K562 (cell line): ENCODE measurements around the gene TAF10. TPM values are rescaled to one million over a fixed set of nuclear protein-coding genes. Genes with fewer than 3 reads are reported as not detected.

Source experiments
- E2F6 ChIP-seq, 2 experiments: IDR thresholded peaks; 2 replicates each; pipeline ENCODE4 v1.6.1; 2011; ENCODE audit warnings: borderline replicate concordance in 1 of 2, control low read depth in 1 of 2, low read depth in 1 of 2, low read length in 1 of 2, mild to moderate bottlenecking in 1 of 2, mixed read lengths in 1 of 2, moderate library complexity in 1 of 2; ENCODE audit not compliant: insufficient read depth in 1 of 2, insufficient read length in 1 of 2, poor library complexity in 1 of 2, severe bottlenecking in 1 of 2; ENCODE audit errors: extremely low read depth in 1 of 2
- ERF ChIP-seq: fragments of 450-650 bp; formaldehyde crosslinking; IDR thresholded peaks from 2 replicates; pipeline ENCODE4 v1.4.0; 2020; ENCODE audit warnings: mild to moderate bottlenecking, mixed read lengths
- HDGF ChIP-seq: fragments of 450-650 bp; IDR thresholded peaks from 2 replicates; pipeline ENCODE4 v1.6.1; 2016
- HMG20B ChIP-seq: fragments of 250-450 bp; sonication (Bioruptor Pico); IDR thresholded peaks from 2 replicates; pipeline ENCODE4 v1.5.0; 2021; ENCODE audit warnings: mild to moderate bottlenecking
- IRF2 ChIP-seq: sonication (generic); formaldehyde crosslinking; IDR thresholded peaks from 2 replicates; pipeline ENCODE4 v1.8.1; 2022; ENCODE audit warnings: mild to moderate bottlenecking, missing genetic modification reagents
- MAFG ChIP-seq: fragments of 450-650 bp; conservative IDR thresholded peaks from 2 replicates; pipeline ENCODE4 v1.6.1; 2016; ENCODE audit warnings: missing genetic modification characterization, missing compliant biosample characterization
- SMC3 ChIP-seq: conservative IDR thresholded peaks from 2 replicates; pipeline ENCODE4 v1.6.1; 2011; ENCODE audit warnings: low read depth, low read length, improper control_type of control experiment; ENCODE audit not compliant: insufficient read depth
- TBP ChIP-seq: optimal IDR thresholded peaks from 2 replicates; pipeline ENCODE3; 2011; ENCODE audit warnings: low read depth, low read length, improper control_type of control experiment
- ZFP1 ChIP-seq: fragments of 450-650 bp; formaldehyde crosslinking; IDR thresholded peaks from 2 replicates; pipeline ENCODE4 v1.4.0; 2020; ENCODE audit warnings: mild to moderate bottlenecking, mixed read lengths
- ZNF133 ChIP-seq: fragments of 250-450 bp; sonication (Bioruptor Pico); IDR thresholded peaks from 2 replicates; pipeline ENCODE4 v1.4.0; 2020; ENCODE audit warnings: mild to moderate bottlenecking
- polyA plus RNA-seq, 8 experiments: library from polyadenylated mRNA; depleted of rRNA in 4 of 8; stranded (reverse) in 5 of 8; unstranded in 3 of 8; fragments of >200 nt; fragmentation: Nextera tagmentation in 2 of 8; fragmentation: Illumina TruSeq in 1 of 8; extraction: Ambion mirVana in 2 of 8; extraction: Trizol in 1 of 8; gene quantifications; 2 replicates each; pipeline versions ENCODE4 v1.2.1 to v1.2.3, GENCODE V29; 2011 to 2014; ENCODE audit warnings: inconsistent platforms in 1 of 8, missing spikeins in 1 of 8
- total RNA-seq, 7 experiments: library from RNA; depleted of rRNA in 6 of 7; stranded (reverse); fragments of >200 nt in 6 of 7; fragmentation: Illumina TruSeq in 2 of 7; extraction: Trizol in 2 of 7; gene quantifications; 2 replicates each; pipeline versions ENCODE4 v1.2.1 to v1.2.3, GENCODE V29; 2011 to 2021; ENCODE audit warnings: low replicate concordance in 1 of 7
- TF ChIP-seq, protein P1 (sequence below), 2 experiments: fragments of 450-650 bp; conservative IDR thresholded peaks; 2 replicates each; pipeline ENCODE4 v1.6.1; 2017; ENCODE audit warnings: mild to moderate bottlenecking in 2 of 2, moderate library complexity in 2 of 2
- TF ChIP-seq, protein P2 (sequence below): fragments of 250-450 bp; sonication (Bioruptor Pico); IDR thresholded peaks from 2 replicates; pipeline ENCODE4 v1.8.0; 2021; ENCODE audit warnings: mild to moderate bottlenecking, moderate library complexity
- TF ChIP-seq, protein P3 (sequence below): fragments of 450-650 bp; formaldehyde crosslinking; IDR thresholded peaks from 2 replicates; pipeline ENCODE4 v1.4.0; 2022; ENCODE audit warnings: missing genetic modification characterization
- TF ChIP-seq, protein P4 (sequence below): fragments of 250-450 bp; sonication (Bioruptor Pico); IDR thresholded peaks from 2 replicates; pipeline ENCODE4 v1.4.0; 2020; ENCODE audit warnings: mild to moderate bottlenecking, moderate library complexity, borderline replicate concordance
- TF ChIP-seq, protein P5 (sequence below): sonication (generic); formaldehyde crosslinking; IDR thresholded peaks from 2 replicates; pipeline ENCODE4 v1.4.0; 2020; ENCODE audit warnings: mild to moderate bottlenecking, missing genetic modification reagents

Gene TAF10
- total and polyA plus RNA-seq, 9 of the 15 experiments (the other 6 are each of a cell fraction or from before 2014, with no cell fraction given): 19.5 to 197 (median 121) TPM

DNA sequence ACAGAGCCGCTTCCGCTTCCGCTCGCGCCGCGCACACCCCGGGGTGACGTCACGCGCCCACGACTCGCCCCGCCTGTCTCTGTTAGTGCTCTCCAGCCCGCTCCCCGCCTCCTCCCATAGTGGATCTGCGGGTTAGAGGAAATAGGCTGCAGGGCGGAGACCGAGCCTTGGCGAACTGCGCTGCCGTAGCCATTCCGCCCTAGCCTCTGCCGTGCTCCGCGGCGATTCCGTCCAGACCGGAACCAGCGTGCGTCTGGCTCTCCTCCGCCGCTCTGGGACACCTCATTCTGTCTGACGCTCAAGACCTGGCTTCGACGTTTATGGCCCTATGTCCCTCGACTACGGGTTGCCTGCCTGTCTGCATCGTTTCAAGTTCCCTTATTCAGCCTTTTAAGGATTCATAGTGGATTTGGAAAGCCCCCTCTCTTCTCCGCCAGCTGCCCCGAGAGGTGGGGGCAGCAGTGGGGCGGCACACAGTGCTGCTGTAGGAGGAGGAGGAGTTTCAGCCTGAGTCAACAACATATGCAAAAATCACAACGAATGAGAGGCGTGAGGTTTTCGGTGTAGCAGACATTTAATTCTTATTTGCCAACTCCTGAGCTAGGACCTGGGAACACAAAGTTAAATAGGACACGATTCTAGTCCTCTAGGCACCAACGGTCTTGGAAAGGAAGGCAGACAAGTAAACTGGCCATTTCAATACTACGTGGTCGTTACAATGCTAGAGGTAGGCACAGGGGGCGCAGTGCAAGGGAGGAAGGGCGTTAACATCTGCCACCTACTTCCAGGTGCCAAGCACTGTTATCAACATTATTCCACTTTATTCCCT is at the start of gene TAF10 (continued):
- TF ChIP-seq, protein P1, sequence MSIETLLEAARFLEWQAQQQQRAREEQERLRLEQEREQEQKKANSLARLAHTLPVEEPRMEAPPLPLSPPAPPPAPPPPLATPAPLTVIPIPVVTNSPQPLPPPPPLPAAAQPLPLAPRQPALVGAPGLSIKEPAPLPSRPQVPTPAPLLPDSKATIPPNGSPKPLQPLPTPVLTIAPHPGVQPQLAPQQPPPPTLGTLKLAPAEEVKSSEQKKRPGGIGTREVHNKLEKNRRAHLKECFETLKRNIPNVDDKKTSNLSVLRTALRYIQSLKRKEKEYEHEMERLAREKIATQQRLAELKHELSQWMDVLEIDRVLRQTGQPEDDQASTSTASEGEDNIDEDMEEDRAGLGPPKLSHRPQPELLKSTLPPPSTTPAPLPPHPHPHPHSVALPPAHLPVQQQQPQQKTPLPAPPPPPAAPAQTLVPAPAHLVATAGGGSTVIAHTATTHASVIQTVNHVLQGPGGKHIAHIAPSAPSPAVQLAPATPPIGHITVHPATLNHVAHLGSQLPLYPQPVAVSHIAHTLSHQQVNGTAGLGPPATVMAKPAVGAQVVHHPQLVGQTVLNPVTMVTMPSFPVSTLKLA (conservative IDR thresholded peaks at IDR 0.05): peak; percentile 69 to 76; a peak in 3 of 4 replicates
- TF ChIP-seq E2F6 (IDR thresholded peaks at IDR 0.05; ENCODE audit: borderline replicate concordance in 1 of 2, extremely low read depth in 1 of 2, insufficient read depth in 1 of 2, insufficient read length in 1 of 2, low read depth in 1 of 2, low read length in 1 of 2, poor library complexity in 1 of 2, severe bottlenecking in 1 of 2) (peak; percentile 66 to 68), TBP (peak; percentile 87), IRF2 (no peak), HMG20B (no peak), ERF (CRISPR knock-in tag) (0 out of 2 replicates have a peak, but pooled peaks have one; percentile 7), ZNF133 (no peak), SMC3 (0 out of 2 replicates have a peak, but pooled peaks have one; percentile 27), MAFG (no peak), HDGF (no peak), ZFP1 (peak; percentile 47; the same call in 1 of the 2 replicates)
- TF ChIP-seq, protein P2, sequence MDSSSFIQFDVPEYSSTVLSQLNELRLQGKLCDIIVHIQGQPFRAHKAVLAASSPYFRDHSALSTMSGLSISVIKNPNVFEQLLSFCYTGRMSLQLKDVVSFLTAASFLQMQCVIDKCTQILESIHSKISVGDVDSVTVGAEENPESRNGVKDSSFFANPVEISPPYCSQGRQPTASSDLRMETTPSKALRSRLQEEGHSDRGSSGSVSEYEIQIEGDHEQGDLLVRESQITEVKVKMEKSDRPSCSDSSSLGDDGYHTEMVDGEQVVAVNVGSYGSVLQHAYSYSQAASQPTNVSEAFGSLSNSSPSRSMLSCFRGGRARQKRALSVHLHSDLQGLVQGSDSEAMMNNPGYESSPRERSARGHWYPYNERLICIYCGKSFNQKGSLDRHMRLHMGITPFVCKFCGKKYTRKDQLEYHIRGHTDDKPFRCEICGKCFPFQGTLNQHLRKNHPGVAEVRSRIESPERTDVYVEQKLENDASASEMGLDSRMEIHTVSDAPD (CRISPR knock-in tag): no peak
- TF ChIP-seq, protein P3, sequence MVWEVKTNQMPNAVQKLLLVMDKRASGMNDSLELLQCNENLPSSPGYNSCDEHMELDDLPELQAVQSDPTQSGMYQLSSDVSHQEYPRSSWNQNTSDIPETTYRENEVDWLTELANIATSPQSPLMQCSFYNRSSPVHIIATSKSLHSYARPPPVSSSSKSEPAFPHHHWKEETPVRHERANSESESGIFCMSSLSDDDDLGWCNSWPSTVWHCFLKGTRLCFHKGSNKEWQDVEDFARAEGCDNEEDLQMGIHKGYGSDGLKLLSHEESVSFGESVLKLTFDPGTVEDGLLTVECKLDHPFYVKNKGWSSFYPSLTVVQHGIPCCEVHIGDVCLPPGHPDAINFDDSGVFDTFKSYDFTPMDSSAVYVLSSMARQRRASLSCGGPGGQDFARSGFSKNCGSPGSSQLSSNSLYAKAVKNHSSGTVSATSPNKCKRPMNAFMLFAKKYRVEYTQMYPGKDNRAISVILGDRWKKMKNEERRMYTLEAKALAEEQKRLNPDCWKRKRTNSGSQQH (CRISPR knock-in tag): peak; percentile 81
- TF ChIP-seq, protein P4, sequence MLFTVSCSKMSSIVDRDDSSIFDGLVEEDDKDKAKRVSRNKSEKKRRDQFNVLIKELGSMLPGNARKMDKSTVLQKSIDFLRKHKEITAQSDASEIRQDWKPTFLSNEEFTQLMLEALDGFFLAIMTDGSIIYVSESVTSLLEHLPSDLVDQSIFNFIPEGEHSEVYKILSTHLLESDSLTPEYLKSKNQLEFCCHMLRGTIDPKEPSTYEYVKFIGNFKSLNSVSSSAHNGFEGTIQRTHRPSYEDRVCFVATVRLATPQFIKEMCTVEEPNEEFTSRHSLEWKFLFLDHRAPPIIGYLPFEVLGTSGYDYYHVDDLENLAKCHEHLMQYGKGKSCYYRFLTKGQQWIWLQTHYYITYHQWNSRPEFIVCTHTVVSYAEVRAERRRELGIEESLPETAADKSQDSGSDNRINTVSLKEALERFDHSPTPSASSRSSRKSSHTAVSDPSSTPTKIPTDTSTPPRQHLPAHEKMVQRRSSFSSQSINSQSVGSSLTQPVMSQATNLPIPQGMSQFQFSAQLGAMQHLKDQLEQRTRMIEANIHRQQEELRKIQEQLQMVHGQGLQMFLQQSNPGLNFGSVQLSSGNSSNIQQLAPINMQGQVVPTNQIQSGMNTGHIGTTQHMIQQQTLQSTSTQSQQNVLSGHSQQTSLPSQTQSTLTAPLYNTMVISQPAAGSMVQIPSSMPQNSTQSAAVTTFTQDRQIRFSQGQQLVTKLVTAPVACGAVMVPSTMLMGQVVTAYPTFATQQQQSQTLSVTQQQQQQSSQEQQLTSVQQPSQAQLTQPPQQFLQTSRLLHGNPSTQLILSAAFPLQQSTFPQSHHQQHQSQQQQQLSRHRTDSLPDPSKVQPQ (CRISPR knock-in tag): no peak
- TF ChIP-seq, protein P5, sequence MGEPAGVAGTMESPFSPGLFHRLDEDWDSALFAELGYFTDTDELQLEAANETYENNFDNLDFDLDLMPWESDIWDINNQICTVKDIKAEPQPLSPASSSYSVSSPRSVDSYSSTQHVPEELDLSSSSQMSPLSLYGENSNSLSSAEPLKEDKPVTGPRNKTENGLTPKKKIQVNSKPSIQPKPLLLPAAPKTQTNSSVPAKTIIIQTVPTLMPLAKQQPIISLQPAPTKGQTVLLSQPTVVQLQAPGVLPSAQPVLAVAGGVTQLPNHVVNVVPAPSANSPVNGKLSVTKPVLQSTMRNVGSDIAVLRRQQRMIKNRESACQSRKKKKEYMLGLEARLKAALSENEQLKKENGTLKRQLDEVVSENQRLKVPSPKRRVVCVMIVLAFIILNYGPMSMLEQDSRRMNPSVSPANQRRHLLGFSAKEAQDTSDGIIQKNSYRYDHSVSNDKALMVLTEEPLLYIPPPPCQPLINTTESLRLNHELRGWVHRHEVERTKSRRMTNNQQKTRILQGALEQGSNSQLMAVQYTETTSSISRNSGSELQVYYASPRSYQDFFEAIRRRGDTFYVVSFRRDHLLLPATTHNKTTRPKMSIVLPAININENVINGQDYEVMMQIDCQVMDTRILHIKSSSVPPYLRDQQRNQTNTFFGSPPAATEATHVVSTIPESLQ (CRISPR knock-in tag): no peak; the same call in 1 of the 2 replicates
